Keratinocyte (primary cell): ENCODE data around the gene FGF8.

Source experiments
- CTCF ChIP-seq, 3 experiments: IDR thresholded peaks in 1 of 3; conservative IDR thresholded peaks in 1 of 3; optimal IDR thresholded peaks in 1 of 3; 2 replicates in 2 of 3; 3 replicates in 1 of 3; pipeline versions ENCODE3 to v1.5.1; 2011; ENCODE audit warnings: low read length in 3 of 3, mild to moderate bottlenecking in 3 of 3, moderate library complexity in 2 of 3, control low read depth in 1 of 3, inconsistent platforms in 1 of 3; ENCODE audit not compliant: insufficient read depth in 2 of 3; ENCODE audit errors: extremely low read depth in 1 of 3
- EZH2 ChIP-seq: IDR thresholded peaks from one replicate; pipeline ENCODE4 v1.6.1; 2012; ENCODE audit warnings: inconsistent platforms, mild to moderate bottlenecking, low read length, moderate library complexity

DNA sequence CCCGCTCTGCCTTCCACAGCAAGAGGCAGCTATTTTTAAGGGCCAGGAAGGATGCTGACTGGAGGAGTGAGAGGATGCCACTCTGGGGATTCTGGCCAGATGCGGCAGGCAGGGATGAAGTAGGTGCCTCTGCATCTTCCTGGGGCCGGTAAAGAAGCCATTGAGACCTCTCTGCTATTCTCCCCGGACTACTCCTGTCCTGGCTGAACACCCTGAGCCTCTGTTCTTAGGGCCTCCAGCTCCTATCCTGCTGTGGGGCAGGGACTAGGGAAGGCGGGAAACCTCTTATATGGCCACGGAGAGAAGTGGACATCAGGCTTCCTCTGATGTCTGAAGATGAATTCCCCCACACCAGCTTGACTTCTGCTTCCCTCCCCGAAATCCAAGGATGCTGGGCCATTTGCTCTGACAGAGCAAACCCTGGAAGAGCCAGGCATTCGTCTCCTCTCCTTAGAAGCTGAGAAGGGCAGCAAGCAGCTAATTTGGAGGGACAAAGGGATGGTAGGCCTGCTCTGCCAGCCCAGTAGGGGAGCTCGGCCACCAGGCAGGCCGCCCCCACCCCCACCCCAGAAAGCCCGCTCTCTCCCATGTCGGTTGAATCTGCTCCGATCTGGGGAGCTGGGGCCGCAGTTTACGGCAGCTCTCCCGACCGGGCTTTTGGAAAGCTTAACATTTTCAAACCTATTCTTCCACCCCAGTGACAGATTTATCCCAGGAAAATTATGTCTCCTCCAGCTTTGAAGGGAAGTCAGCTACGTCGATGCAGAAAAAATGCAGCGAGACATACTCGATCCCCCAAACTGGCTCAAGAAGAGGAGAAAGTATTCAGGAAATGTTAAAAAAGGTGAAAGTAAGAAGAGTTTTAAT lies 2.8 kb downstream of the FGF8 start:
- TF ChIP-seq EZH2 (peak; percentile 35), CTCF (optimal IDR thresholded peaks at IDR 0.05 in 1 of 3, IDR thresholded peaks at IDR 0.05 in 1 of 3, conservative IDR thresholded peaks at IDR 0.05 in 1 of 3; ENCODE audit: extremely low read depth in 1 of 3, insufficient read depth in 2 of 3, low read length in 3 of 3) (no peak)
